SK-N-MC (cell line): ENCODE results near the gene RAB8A.

Source experiments
- EZH2 ChIP-seq: fragments of 200-600 bp; sonication (generic); IDR thresholded peaks from one replicate; pipeline ENCODE4 v1.6.1; 2017; ENCODE audit warnings: antibody characterized with exemption
- FOXP2 ChIP-seq: optimal IDR thresholded peaks from 2 replicates; pipeline ENCODE3; 2011; ENCODE audit warnings: mild to moderate bottlenecking, moderate library complexity; ENCODE audit not compliant: insufficient read depth; ENCODE audit errors: extremely low read length, control extremely low read depth
- POLR2AphosphoS5 ChIP-seq: IDR thresholded peaks from 2 replicates; pipeline ENCODE4 v1.6.1; 2012; ENCODE audit warnings: mild to moderate bottlenecking, low read depth, low read length, borderline replicate concordance

DNA sequence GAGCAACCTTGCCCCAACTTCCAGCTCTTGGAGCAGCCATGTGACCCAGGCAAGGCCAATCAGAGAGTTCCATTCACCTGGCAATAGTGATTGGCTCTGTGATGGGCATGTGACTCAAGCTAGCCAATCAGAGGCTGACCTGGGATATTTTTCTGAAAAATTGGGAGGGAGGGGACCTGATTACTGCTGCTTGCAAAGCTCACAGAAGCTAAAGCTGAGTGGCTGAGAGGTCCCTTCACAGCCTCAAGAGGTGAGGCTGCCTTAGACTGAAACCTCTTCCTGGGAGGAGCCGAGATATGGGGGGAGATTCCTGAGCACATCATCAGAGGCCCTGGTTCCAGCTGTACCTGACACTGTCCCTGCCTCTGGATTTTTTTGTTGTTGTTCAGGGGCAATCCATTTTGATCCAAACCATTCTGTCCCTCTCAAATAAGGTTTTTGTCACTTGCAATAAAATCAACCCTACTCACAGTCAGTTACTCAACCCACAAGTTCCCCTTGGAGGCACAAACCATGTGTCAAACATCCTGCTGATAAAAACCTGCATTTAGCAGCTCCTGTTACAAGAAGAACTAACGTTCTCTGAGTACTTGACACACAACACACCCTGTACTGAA, 56.9 kb downstream of the RAB8A start:
- TF ChIP-seq EZH2 (no peak), POLR2AphosphoS5 (no peak), FOXP2 (no peak)
